ENCODE results near the gene FSTL4.

GRCh38 chr5:133389066-133389590 lies 223.2 kb downstream of the FSTL4 start:
- no peak for TF ChIP-seq ZZZ3 (CRISPR knock-in tag; IDR thresholded peaks at IDR 0.05; ENCODE audit: borderline replicate concordance)
- TF ChIP-seq ZNF788 (CRISPR knock-in tag; IDR thresholded peaks at IDR 0.05; ENCODE audit: borderline replicate concordance) = no peak
- no peak for TF ChIP-seq GABPA (IDR thresholded peaks at IDR 0.05; ENCODE audit: low read depth, low read length)
- no peak for TF ChIP-seq GABPA (CRISPR knock-in tag; IDR thresholded peaks at IDR 0.05; ENCODE audit: low read depth)
- TF ChIP-seq NPAS2 (CRISPR knock-in tag; IDR thresholded peaks at IDR 0.05; ENCODE audit: borderline replicate concordance) = no peak
- no peak for TF ChIP-seq NFE2L1 (CRISPR knock-in tag; IDR thresholded peaks at IDR 0.05; ENCODE audit: borderline replicate concordance)
- TF ChIP-seq MYC (CRISPR knock-in tag; IDR thresholded peaks at IDR 0.05; ENCODE audit: borderline replicate concordance) = no peak
- TF ChIP-seq EED (CRISPR knock-in tag; IDR thresholded peaks at IDR 0.05) = no peak
- TF ChIP-seq NFATC3 (CRISPR knock-in tag; IDR thresholded peaks at IDR 0.05) = no peak
- TF ChIP-seq, protein P1, sequence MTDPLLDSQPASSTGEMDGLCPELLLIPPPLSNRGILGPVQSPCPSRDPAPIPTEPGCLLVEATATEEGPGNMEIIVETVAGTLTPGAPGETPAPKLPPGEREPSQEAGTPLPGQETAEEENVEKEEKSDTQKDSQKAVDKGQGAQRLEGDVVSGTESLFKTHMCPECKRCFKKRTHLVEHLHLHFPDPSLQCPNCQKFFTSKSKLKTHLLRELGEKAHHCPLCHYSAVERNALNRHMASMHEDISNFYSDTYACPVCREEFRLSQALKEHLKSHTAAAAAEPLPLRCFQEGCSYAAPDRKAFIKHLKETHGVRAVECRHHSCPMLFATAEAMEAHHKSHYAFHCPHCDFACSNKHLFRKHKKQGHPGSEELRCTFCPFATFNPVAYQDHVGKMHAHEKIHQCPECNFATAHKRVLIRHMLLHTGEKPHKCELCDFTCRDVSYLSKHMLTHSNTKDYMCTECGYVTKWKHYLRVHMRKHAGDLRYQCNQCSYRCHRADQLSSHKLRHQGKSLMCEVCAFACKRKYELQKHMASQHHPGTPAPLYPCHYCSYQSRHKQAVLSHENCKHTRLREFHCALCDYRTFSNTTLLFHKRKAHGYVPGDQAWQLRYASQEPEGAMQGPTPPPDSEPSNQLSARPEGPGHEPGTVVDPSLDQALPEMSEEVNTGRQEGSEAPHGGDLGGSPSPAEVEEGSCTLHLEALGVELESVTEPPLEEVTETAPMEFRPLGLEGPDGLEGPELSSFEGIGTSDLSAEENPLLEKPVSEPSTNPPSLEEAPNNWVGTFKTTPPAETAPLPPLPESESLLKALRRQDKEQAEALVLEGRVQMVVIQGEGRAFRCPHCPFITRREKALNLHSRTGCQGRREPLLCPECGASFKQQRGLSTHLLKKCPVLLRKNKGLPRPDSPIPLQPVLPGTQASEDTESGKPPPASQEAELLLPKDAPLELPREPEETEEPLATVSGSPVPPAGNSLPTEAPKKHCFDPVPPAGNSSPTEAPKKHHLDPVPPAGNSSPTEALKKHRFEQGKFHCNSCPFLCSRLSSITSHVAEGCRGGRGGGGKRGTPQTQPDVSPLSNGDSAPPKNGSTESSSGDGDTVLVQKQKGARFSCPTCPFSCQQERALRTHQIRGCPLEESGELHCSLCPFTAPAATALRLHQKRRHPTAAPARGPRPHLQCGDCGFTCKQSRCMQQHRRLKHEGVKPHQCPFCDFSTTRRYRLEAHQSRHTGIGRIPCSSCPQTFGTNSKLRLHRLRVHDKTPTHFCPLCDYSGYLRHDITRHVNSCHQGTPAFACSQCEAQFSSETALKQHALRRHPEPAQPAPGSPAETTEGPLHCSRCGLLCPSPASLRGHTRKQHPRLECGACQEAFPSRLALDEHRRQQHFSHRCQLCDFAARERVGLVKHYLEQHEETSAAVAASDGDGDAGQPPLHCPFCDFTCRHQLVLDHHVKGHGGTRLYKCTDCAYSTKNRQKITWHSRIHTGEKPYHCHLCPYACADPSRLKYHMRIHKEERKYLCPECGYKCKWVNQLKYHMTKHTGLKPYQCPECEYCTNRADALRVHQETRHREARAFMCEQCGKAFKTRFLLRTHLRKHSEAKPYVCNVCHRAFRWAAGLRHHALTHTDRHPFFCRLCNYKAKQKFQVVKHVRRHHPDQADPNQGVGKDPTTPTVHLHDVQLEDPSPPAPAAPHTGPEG (CRISPR knock-in tag; IDR thresholded peaks at IDR 0.05) = no peak
- no peak for TF ChIP-seq ADNP (CRISPR knock-in tag; IDR thresholded peaks at IDR 0.05)
- no peak for TF ChIP-seq PCBP2 (optimal IDR thresholded peaks at IDR 0.05; ENCODE audit: low read depth, low read length, poor library complexity, severe bottlenecking)

Measured in HepG2 (cell line).